Measurements from ENCODE around the gene GATAD2A. TPM values are rescaled to one million over a fixed set of nuclear protein-coding genes. Genes with fewer than 3 reads are reported as not detected.
A peak's percentile ranks its signal among the peaks of the same experiment; 100 is the strongest.

The GATAD2A gene
- total and polyA plus RNA-seq, 7 experiments from 2014 or later: 11.3 to 123 (median 102) TPM

DNA sequence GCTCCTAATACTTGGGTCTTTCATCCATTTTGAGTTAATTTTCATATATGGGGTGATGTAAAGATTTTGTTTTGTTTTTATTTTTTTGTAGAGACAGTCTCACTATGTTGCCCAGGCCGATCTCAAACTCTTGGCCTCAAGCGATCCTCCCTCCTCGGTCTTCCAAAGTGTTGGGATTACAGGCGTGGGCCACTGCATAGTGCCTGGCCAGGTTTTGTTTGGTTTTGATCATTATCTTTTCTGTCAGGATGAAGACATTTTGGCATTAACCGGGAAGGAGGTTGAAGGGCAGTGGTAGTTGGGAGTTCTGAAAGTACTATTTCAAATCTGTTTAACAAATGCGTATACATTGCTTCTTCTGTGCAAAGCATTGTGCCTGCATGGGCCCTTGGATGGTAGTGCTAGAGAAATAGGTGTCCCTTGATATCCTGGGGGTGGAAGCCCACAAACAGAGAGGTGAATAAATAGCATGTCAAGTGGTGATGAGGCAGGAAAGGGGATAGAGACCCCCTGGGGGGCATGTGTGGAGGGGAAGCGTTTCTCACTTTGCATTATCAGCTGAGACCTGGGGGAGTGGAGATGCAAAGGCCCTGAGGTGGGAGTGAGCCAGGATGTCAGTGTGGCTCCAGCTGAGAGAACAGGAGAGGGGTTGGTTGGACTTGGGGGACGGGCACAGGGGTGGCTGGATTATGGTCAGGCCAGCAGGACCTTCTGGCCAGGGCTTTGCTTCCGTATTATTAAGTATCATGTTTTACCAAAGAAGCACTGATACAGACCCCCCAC lies 41.4 kb downstream of the GATAD2A start:
- Mint-ChIP-seq H3K9me3 (no peaks in the 10 kb centered on the region), H3K27me3 (no peaks in the 10 kb centered on the region), H3K36me3 (peaks cover 6 to 21% (median 11%) of the 10 kb centered on the region in 5 donors), H3K4me1 (peaks cover 65 to 92% (median 83%) of the 10 kb centered on the region in 7 donors), H3K27ac (peak overlapping the region; percentile 38 to 95 (median 88)), H3K4me3 (peak overlapping the region in 8 of 10 donors; percentile 12 to 66 (median 44))
- DNase-seq (no peak), ATAC-seq (no peak)
- CTCF ChIA-PET: interaction anchor here (1.0 to 1.7 kb wide), 3 partner anchors 13 to 43 kb away, joined by 5 to 8 read pairs (median 5); no protein-coding TSS in a partner anchor
- H3K9me3 ChIP-seq (ENCODE audit: control insufficient read depth in 2 of 3, low read length in 3 of 3): no peaks in the 10 kb centered on the region
- H3K27me3 ChIP-seq (ENCODE audit: control insufficient read depth in 2 of 2, insufficient read depth in 2 of 2, low read length in 2 of 2): no peaks in the 10 kb centered on the region
- peak overlapping the region; percentile 52 for H3K27ac ChIP-seq (ENCODE audit: low read depth, low read length)
- no peaks in the 10 kb centered on the region for H3K36me3 ChIP-seq (ENCODE audit: control insufficient read depth in 2 of 3, insufficient read depth in 3 of 3, low read length in 3 of 3)
- H3K4me3 ChIP-seq (ENCODE audit: low read length): no peak overlapping the region
- POLR2A ChIA-PET: interaction anchor here (0.7 to 1.6 kb wide), 4 partner anchors 10 to 41 kb away, joined by 3 to 5 read pairs (median 4); partner anchors contain the start of gene GATAD2A
- peaks cover 67 to 79% of the 10 kb centered on the region in 2 donors for H3K4me1 ChIP-seq (ENCODE audit: control insufficient read depth in 2 of 2, insufficient read depth in 2 of 2, low read length in 2 of 2)
- intact Hi-C loops (cut with micrococcal nuclease): loop anchor here (2.0 kb wide), 1 partner anchor 42 kb away; no protein-coding TSS in a partner anchor

DNA sequence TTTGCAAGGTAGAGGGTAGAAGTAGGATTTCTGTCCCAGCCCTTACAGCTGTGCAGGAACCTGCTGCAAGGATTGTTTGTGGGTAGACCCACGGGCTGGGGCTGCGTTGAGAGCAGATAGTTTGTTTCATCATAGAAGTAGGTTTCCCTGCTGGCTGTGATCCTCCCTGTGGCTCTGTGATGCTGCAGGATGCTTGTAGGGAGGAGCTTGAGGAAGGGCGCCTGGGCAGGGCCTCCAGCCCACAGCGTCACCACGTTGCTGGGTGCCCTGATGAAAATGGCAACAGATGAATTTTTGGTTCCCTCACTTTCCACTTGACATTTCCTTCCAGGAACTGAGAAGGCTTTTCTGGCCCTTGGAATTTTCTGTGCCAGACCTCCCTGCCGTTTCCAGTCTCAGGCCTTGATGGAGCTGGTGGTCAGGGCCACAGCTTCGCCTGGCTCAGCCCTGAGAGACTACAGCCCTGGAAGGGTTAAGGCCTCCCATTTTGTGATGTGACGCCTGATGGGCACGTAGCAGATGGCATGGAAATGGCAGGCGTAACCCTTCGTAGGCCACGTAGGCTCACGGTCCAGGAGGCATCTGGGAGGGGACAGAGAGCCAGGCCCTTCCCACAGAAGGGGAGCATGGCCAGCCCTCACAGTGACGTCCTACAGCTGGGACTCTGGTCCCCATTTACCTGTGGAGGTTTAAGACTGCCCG lies 42.2 kb downstream of the GATAD2A start:
- Histone ChIP-seq H3K4me3 (ENCODE audit: low read length) (no peak overlapping the region), H3K27ac (ENCODE audit: low read depth, low read length) (peak overlapping the region; percentile 52), H3K27me3 (ENCODE audit: control insufficient read depth in 2 of 2, insufficient read depth in 2 of 2, low read length in 2 of 2) (no peaks in the 10 kb centered on the region), H3K9me3 (ENCODE audit: control insufficient read depth in 2 of 3, low read length in 3 of 3) (no peaks in the 10 kb centered on the region), H3K4me1 (ENCODE audit: control insufficient read depth in 2 of 2, insufficient read depth in 2 of 2, low read length in 2 of 2) (peaks cover 74 to 86% of the 10 kb centered on the region in 2 donors), H3K36me3 (ENCODE audit: control insufficient read depth in 2 of 3, insufficient read depth in 3 of 3, low read length in 3 of 3) (no peaks in the 10 kb centered on the region)
- intact Hi-C loops (cut with micrococcal nuclease): loop anchor here (2.0 kb wide), 1 partner anchor 41 kb away; no protein-coding TSS in a partner anchor
- H3K27ac Mint-ChIP-seq: peak overlapping the region; percentile 38 to 95 (median 88)
- peaks cover 71 to 95% (median 89%) of the 10 kb centered on the region in 7 donors for H3K4me1 Mint-ChIP-seq
- ChIA-PET POLR2A (interaction anchor here (0.7 to 1.6 kb wide), 3 partner anchors 13 to 59 kb away, joined by 3 to 5 read pairs (median 4); partner anchors contain the start of gene GATAD2A), CTCF (interaction anchor here (1.0 to 1.7 kb wide), 3 partner anchors 12 to 42 kb away, joined by 5 to 8 read pairs (median 5); no protein-coding TSS in a partner anchor)
- H3K27me3 Mint-ChIP-seq: no peaks in the 10 kb centered on the region
- H3K36me3 Mint-ChIP-seq: peaks cover 6 to 20% (median 11%) of the 10 kb centered on the region in 5 donors
- ATAC-seq: peak; percentile 82
- peak in 7 of 9 donors; percentile 56 to 76 (median 71) for DNase-seq
- no peaks in the 10 kb centered on the region for H3K9me3 Mint-ChIP-seq
- H3K4me3 Mint-ChIP-seq: peak overlapping the region in 8 of 10 donors; percentile 5 to 66 (median 44)

DNA sequence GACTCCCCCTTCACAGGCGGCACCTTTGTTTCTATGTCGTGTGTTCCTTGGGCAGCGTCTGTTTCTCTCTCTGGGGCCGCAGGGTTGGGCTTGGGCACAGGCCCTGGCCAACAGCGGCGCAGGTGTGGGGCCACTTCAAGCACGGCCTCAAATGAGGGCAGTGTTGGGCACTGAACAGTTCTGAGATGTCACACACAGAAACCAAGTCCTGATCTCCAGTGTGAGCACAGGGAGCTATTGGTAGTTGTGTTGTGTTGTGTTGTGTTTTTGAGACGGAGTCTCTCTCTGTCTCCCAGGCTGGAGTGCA lies 42.7 kb downstream of the GATAD2A start:
- CTCF ChIA-PET: interaction anchor here (1.0 to 1.7 kb wide), 3 partner anchors 11 to 42 kb away, joined by 5 to 8 read pairs (median 5); no protein-coding TSS in a partner anchor
- no peak overlapping the region for H3K4me3 Mint-ChIP-seq

DNA sequence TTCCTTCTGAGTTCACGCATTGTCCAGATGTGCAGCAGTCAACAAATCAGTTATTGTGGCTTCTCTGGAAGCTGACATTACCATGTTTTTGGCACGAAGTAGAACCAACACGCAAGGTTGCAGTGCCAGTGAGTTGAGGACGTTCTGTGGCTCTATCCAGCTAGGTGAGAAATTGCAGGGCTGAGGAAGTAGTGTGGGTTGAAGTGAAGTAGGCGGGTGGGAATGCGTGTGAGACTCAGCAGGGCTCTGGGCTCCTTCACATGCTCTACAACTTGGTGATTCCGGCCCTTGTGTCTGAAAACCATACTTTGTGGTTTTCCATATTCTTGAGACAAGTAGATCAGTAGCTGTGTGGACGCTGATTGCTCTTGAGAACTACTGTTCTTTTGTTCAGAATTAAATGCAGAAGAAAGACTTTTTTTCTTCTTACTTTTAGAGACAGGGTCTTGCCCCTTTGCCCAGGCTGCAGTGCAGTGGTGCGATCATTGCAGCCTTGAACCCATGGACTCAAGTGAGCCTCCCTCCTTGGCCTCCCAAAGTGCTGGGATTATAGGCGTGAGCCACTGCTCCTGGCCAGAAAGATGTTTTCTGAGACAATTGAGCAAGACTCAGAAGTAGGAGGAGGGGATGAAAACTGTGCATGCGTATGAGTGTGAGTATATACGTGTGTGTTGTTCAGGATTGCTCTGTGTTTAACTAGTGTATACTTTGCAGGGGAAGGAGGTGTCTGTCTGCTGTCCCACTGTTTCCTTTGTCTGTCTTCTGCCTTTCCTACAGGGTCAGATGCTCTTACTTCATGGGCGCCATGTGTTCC lies 46.2 kb downstream of the GATAD2A start:
- peak overlapping the region; percentile 19 for H3K4me3 ChIP-seq (ENCODE audit: low read length)
- H3K4me3 Mint-ChIP-seq: peak overlapping the region; percentile 40 to 80 (median 63)

More for the DNA sequence above, 42.7 kb downstream of the GATAD2A start:
- POLR2A ChIA-PET: interaction anchor here (0.7 to 1.6 kb wide), 3 partner anchors 12 to 59 kb away, joined by 3 to 5 read pairs (median 4); partner anchors contain the start of gene GATAD2A
- no peaks in the 10 kb centered on the region for H3K36me3 ChIP-seq (ENCODE audit: control insufficient read depth in 2 of 3, insufficient read depth in 3 of 3, low read length in 3 of 3)
- H3K27ac ChIP-seq (ENCODE audit: low read depth, low read length): peak overlapping the region; percentile 52
- H3K36me3 Mint-ChIP-seq: peaks cover 5 to 18% (median 8%) of the 10 kb centered on the region in 5 donors
- no peaks in the 10 kb centered on the region for H3K27me3 ChIP-seq (ENCODE audit: control insufficient read depth in 2 of 2, insufficient read depth in 2 of 2, low read length in 2 of 2)
- peak overlapping the region in 8 of 9 donors; percentile 38 to 94 (median 84) for H3K27ac Mint-ChIP-seq
- H3K4me1 Mint-ChIP-seq: peaks cover 66 to 95% (median 89%) of the 10 kb centered on the region in 7 donors
- intact Hi-C loops (cut with micrococcal nuclease): no loop called here
- no peaks in the 10 kb centered on the region for H3K27me3 Mint-ChIP-seq
- no peaks in the 10 kb centered on the region for H3K9me3 Mint-ChIP-seq
- no peak overlapping the region for H3K4me3 ChIP-seq (ENCODE audit: low read length)
- no peak for DNase-seq
- ATAC-seq: no peak
- H3K4me1 ChIP-seq (ENCODE audit: control insufficient read depth in 2 of 2, insufficient read depth in 2 of 2, low read length in 2 of 2): peaks cover 73 to 89% of the 10 kb centered on the region in 2 donors
- no peaks in the 10 kb centered on the region for H3K9me3 ChIP-seq (ENCODE audit: control insufficient read depth in 2 of 3, low read length in 3 of 3)

DNA sequence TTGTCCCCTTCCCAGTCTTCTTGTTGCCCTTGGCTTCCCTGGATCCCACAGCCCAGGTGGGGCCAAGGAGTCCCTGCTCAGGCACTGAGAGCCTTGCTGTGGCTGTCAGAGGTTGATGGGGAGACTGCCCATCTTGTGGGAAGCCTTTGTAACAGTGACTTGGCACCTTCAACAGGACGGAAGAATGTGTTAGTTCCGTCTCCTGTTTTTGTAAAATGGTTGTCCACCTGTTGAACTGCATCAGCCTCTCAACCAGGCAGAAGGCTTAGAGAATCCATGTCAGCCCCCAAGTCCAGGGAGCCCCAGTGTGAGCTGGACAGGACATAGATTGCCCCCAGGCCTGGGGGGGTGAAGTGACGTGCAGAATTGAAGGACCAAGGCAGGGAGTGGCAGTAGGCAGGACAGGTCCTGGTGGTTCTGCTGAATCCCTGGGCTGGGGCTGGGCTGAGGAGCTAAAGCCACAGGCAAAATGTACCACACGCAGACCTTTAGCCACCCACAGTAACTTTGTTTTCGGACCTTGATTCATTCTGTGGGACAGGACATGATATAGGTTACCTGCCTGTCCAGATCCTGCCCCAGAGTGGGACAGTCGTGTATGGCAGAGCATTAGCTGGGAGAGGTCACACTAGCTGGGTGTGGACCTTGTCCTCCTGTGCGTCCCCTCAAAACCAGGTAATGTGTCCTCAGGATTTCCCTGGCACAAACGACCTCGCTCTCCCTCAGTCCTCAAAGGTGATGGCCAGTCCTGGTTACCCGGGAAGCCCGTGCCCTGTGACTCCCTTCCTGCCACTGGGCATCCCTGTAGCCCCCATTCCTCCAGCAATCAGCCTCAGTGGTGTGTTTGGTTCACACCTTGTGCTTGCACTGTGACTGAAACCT lies 47.0 kb downstream of the GATAD2A start:
- ChIA-PET POLR2A (interaction anchor here (1.0 to 1.4 kb wide), 3 partner anchors 7 to 71 kb away, joined by 3 to 9 read pairs (median 3); no protein-coding TSS in a partner anchor), CTCF (no interaction called here)
- Histone ChIP-seq H3K27ac (ENCODE audit: low read depth, low read length) (peak overlapping the region; percentile 45), H3K36me3 (ENCODE audit: control insufficient read depth in 2 of 3, insufficient read depth in 3 of 3, low read length in 3 of 3) (peaks cover 0 to 4% (median 0%) of the 10 kb centered on the region in 3 experiments), H3K9me3 (ENCODE audit: control insufficient read depth in 2 of 3, low read length in 3 of 3) (no peaks in the 10 kb centered on the region), H3K4me1 (ENCODE audit: control insufficient read depth in 2 of 2, insufficient read depth in 2 of 2, low read length in 2 of 2) (peaks cover 55 to 63% of the 10 kb centered on the region in 2 donors), H3K27me3 (ENCODE audit: control insufficient read depth in 2 of 2, insufficient read depth in 2 of 2, low read length in 2 of 2) (no peaks in the 10 kb centered on the region), H3K4me3 (ENCODE audit: low read length) (peak overlapping the region; percentile 19)
- H3K9me3 Mint-ChIP-seq: peaks cover 0 to 1% (median 0%) of the 10 kb centered on the region in 11 donors
- H3K27ac Mint-ChIP-seq: peak overlapping the region; percentile 40 to 94 (median 89)
- peak overlapping the region; percentile 29 to 80 (median 63) for H3K4me3 Mint-ChIP-seq
- intact Hi-C loops (cut with micrococcal nuclease): no loop called here
- H3K36me3 Mint-ChIP-seq: no peaks in the 10 kb centered on the region
- H3K27me3 Mint-ChIP-seq: no peaks in the 10 kb centered on the region
- H3K4me1 Mint-ChIP-seq: peaks cover 25 to 72% (median 62%) of the 10 kb centered on the region in 7 donors
- DNase-seq (no peak), ATAC-seq (peak; percentile 37)

More for the DNA sequence above, 46.2 kb downstream of the GATAD2A start:
- CTCF ChIA-PET: interaction anchor here (0.6 to 1.3 kb wide), 2 partner anchors 11 to 38 kb away, joined by 3 read pairs; no protein-coding TSS in a partner anchor
- Mint-ChIP-seq H3K9me3 (peaks cover 0 to 1% (median 0%) of the 10 kb centered on the region in 11 donors), H3K27me3 (no peaks in the 10 kb centered on the region), H3K4me1 (peaks cover 33 to 74% (median 64%) of the 10 kb centered on the region in 7 donors), H3K36me3 (no peaks in the 10 kb centered on the region), H3K27ac (peak overlapping the region; percentile 40 to 94 (median 89))
- Histone ChIP-seq H3K27ac (ENCODE audit: low read depth, low read length) (peak overlapping the region; percentile 45), H3K4me1 (ENCODE audit: control insufficient read depth in 2 of 2, insufficient read depth in 2 of 2, low read length in 2 of 2) (peaks cover 55 to 63% of the 10 kb centered on the region in 2 donors), H3K36me3 (ENCODE audit: control insufficient read depth in 2 of 3, insufficient read depth in 3 of 3, low read length in 3 of 3) (no peaks in the 10 kb centered on the region), H3K9me3 (ENCODE audit: control insufficient read depth in 2 of 3, low read length in 3 of 3) (no peaks in the 10 kb centered on the region), H3K27me3 (ENCODE audit: control insufficient read depth in 2 of 2, insufficient read depth in 2 of 2, low read length in 2 of 2) (no peaks in the 10 kb centered on the region)
- intact Hi-C loops (cut with micrococcal nuclease): loop anchor here in 1 of 2 donors (1.0 kb wide), 1 partner anchor 9 kb away; no protein-coding TSS in a partner anchor
- DNase-seq (peak in 4 of 9 donors; percentile 29 to 38 (median 31)), ATAC-seq (peak; percentile 70)
- POLR2A ChIA-PET: interaction anchor here (0.6 to 2.4 kb wide), 8 partner anchors 8 to 548 kb away, joined by 3 to 10 read pairs (median 4); no protein-coding TSS in a partner anchor
